ENCODE results near the gene SORCS1.

GRCh38 chr10:106555599-106555998 is 608.9 kb downstream of the SORCS1 start:
- TF ChIP-seq, protein P1, sequence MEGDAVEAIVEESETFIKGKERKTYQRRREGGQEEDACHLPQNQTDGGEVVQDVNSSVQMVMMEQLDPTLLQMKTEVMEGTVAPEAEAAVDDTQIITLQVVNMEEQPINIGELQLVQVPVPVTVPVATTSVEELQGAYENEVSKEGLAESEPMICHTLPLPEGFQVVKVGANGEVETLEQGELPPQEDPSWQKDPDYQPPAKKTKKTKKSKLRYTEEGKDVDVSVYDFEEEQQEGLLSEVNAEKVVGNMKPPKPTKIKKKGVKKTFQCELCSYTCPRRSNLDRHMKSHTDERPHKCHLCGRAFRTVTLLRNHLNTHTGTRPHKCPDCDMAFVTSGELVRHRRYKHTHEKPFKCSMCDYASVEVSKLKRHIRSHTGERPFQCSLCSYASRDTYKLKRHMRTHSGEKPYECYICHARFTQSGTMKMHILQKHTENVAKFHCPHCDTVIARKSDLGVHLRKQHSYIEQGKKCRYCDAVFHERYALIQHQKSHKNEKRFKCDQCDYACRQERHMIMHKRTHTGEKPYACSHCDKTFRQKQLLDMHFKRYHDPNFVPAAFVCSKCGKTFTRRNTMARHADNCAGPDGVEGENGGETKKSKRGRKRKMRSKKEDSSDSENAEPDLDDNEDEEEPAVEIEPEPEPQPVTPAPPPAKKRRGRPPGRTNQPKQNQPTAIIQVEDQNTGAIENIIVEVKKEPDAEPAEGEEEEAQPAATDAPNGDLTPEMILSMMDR (IDR thresholded peaks at IDR 0.05; ENCODE audit: low read depth, low read length, poor library complexity, severe bottlenecking): no peak
- TF ChIP-seq EZH2phosphoT487 (IDR thresholded peaks at IDR 0.05; ENCODE audit: borderline replicate concordance, low read length): no peak
